Measurements from ENCODE around the gene TOX3. TPM values are rescaled to one million over a fixed set of nuclear protein-coding genes. Genes with fewer than 3 reads are reported as not detected.

The TOX3 gene
- total RNA-seq, 1 donor from 2014 or later: 54.8 TPM

DNA sequence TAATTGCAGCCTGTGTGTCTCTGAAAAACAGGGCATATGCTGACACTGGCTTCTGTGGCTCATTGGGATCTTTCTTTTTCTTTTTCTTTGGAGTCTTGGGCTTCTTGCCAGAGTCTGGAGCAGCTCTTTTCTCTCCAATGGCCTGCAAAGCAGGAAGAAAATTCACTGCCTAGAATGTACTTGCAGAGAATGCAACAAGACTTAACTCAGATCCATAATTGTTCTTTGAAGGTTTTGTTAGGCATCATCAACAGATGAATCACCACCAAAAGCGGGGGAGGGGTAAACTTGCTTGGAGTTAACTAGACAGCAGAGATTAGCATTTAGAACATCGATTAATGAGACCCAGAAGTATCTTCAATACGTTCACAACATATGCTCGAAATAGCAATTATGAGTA lies 100.9 kb downstream of the TOX3 start:
- Mint-ChIP-seq H3K27ac (ENCODE audit: unreplicated experiment) (peak overlapping the region; percentile 93), H3K36me3 (ENCODE audit: unreplicated experiment) (peaks cover 16% of the 10 kb centered on the region), H3K4me3 (ENCODE audit: unreplicated experiment) (peak overlapping the region; percentile 51), H3K27me3 (ENCODE audit: unreplicated experiment) (no peaks in the 10 kb centered on the region), H3K4me1 (ENCODE audit: low read depth, unreplicated experiment) (peaks cover 52% of the 10 kb centered on the region), H3K9me3 (ENCODE audit: unreplicated experiment) (peaks cover 7% of the 10 kb centered on the region)
- peak; percentile 43 for DNase-seq
- TF ChIP-seq, protein P1, sequence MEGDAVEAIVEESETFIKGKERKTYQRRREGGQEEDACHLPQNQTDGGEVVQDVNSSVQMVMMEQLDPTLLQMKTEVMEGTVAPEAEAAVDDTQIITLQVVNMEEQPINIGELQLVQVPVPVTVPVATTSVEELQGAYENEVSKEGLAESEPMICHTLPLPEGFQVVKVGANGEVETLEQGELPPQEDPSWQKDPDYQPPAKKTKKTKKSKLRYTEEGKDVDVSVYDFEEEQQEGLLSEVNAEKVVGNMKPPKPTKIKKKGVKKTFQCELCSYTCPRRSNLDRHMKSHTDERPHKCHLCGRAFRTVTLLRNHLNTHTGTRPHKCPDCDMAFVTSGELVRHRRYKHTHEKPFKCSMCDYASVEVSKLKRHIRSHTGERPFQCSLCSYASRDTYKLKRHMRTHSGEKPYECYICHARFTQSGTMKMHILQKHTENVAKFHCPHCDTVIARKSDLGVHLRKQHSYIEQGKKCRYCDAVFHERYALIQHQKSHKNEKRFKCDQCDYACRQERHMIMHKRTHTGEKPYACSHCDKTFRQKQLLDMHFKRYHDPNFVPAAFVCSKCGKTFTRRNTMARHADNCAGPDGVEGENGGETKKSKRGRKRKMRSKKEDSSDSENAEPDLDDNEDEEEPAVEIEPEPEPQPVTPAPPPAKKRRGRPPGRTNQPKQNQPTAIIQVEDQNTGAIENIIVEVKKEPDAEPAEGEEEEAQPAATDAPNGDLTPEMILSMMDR (IDR thresholded peaks at IDR 0.05; ENCODE audit: partially characterized antibody, unreplicated experiment): no peak

DNA sequence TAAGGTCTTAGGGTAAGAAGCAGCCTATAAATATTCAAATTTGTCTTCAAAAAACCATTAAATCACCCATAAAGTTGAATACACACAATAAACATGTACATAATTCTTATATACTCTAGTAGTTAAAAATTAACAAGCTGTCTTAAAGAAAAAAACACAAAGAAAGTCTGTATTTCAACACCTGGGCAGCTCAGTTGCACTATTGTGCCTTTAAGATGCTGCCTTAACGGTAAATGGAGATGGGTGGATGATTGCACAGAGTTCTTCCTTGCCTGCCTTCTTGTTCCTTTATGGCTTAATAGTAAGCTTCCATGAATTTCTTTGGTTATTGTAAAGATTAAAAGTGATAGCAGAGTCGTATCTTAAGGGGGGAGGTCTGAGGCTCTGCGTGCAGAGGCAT lies 105.1 kb downstream of the TOX3 start:
- TF ChIP-seq, protein P1 (IDR thresholded peaks at IDR 0.05; ENCODE audit: partially characterized antibody, unreplicated experiment): no peak
- Mint-ChIP-seq H3K36me3 (ENCODE audit: unreplicated experiment) (peaks cover 19% of the 10 kb centered on the region), H3K9me3 (ENCODE audit: unreplicated experiment) (peaks cover 13% of the 10 kb centered on the region), H3K27me3 (ENCODE audit: unreplicated experiment) (peaks cover 8% of the 10 kb centered on the region), H3K4me3 (ENCODE audit: unreplicated experiment) (no peak overlapping the region), H3K27ac (ENCODE audit: unreplicated experiment) (peak overlapping the region; percentile 41), H3K4me1 (ENCODE audit: low read depth, unreplicated experiment) (peaks cover 49% of the 10 kb centered on the region)
- no peak for DNase-seq

DNA sequence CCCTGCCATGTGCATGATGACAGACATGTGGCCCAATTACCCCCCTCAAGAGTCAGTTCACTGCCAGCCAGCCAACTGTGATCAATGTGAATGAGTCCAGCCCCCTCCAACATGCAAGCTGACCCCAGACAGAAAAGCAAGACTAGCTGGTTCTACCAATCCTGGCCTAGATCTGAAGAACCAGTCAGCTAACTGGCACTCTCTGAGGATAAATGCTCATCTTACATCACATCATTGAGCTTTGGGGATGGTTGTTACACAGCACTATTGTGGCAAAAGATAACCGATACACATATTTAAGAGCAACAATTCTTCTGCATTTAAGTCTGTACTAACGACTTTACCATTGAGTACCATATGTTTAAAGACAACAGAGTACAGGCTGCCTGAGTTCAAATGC lies 106.7 kb downstream of the TOX3 start:
- Mint-ChIP-seq H3K27me3 (ENCODE audit: unreplicated experiment) (peaks cover 16% of the 10 kb centered on the region), H3K4me3 (ENCODE audit: unreplicated experiment) (no peak overlapping the region), H3K27ac (ENCODE audit: unreplicated experiment) (peak overlapping the region; percentile 67), H3K9me3 (ENCODE audit: unreplicated experiment) (peaks cover 14% of the 10 kb centered on the region), H3K4me1 (ENCODE audit: low read depth, unreplicated experiment) (peaks cover 51% of the 10 kb centered on the region), H3K36me3 (ENCODE audit: unreplicated experiment) (peaks cover 19% of the 10 kb centered on the region)
- DNase-seq: no peak
- TF ChIP-seq, protein P1 (IDR thresholded peaks at IDR 0.05; ENCODE audit: partially characterized antibody, unreplicated experiment): no peak

DNA sequence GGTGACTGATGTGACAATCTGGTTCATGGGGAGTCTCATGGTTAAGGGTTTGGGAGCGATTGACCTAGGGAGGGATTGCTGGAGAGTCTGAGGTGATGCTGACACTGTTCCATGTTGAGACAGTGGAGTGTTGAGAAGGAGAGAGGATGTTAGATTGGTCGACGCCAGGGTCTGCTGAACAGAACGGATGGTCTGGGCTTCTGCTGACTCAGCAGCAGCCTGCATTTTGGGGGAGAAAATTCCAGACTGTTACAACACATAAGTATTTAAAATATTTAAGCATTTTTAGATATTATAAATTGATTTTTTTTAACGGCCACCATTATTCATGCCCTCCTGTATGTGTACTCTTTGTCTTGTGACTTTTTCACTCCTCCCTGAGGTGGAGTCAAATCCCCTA lies 107.2 kb downstream of the TOX3 start:
- Mint-ChIP-seq H3K4me1 (ENCODE audit: low read depth, unreplicated experiment) (peaks cover 53% of the 10 kb centered on the region), H3K27me3 (ENCODE audit: unreplicated experiment) (peaks cover 17% of the 10 kb centered on the region), H3K36me3 (ENCODE audit: unreplicated experiment) (peaks cover 19% of the 10 kb centered on the region), H3K9me3 (ENCODE audit: unreplicated experiment) (peaks cover 15% of the 10 kb centered on the region), H3K4me3 (ENCODE audit: unreplicated experiment) (peak overlapping the region; percentile 24), H3K27ac (ENCODE audit: unreplicated experiment) (peak overlapping the region; percentile 96)
- TF ChIP-seq, protein P1 (IDR thresholded peaks at IDR 0.05; ENCODE audit: partially characterized antibody, unreplicated experiment): no peak
- no peak for DNase-seq

DNA sequence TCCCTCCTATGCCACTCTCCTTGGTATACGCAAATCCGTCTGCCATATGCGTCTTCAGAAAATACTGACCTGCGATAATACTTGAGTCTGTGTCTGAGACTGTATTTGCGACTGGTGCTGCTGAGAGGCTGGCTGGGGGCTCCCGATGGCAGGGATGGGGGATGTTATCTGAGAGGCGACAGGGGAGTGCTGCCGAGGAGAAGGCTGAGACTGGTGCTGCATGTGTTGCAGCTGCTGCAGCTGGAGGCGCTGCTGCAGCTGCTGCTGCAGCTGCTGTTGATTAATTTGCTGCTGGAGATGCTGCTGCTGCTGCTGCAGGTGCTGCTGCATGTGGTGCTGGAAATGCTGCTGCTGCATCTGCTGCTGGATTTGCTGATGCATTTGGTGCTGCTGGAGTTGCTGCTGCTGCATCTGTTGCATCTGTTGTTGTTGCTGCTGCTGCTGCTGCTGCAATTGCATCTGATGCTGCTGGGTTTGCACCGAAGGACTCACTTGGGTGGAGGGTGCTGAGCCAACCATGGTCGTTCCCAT lies 107.7 kb downstream of the TOX3 start:
- Mint-ChIP-seq H3K36me3 (ENCODE audit: unreplicated experiment) (peaks cover 19% of the 10 kb centered on the region), H3K4me1 (ENCODE audit: low read depth, unreplicated experiment) (peaks cover 57% of the 10 kb centered on the region), H3K27ac (ENCODE audit: unreplicated experiment) (peak overlapping the region; percentile 96), H3K27me3 (ENCODE audit: unreplicated experiment) (peaks cover 17% of the 10 kb centered on the region), H3K9me3 (ENCODE audit: unreplicated experiment) (peaks cover 15% of the 10 kb centered on the region), H3K4me3 (ENCODE audit: unreplicated experiment) (peak overlapping the region; percentile 74)
- TF ChIP-seq, protein P1 (IDR thresholded peaks at IDR 0.05; ENCODE audit: partially characterized antibody, unreplicated experiment): no peak
- peak; percentile 34 for DNase-seq
